GM10266 (cell line): ENCODE results near the gene MNAT1.
"Not testable (repeated sequence)": the region's sequence is repeated elsewhere in the genome, so short reads cannot be mapped to it uniquely, and the experiment has no call there.

Source experiments
- DNase-seq: peaks from one replicate; pipeline ENCODE4 v3.0.0; 2012; ENCODE audit errors: extremely low spot score
- TF ChIP-seq, protein P1 (sequence below): IDR thresholded peaks from 2 replicates; pipeline ENCODE4 v1.5.1; 2012; ENCODE audit warnings: mild to moderate bottlenecking, low read depth; ENCODE audit not compliant: control insufficient read depth, insufficient read depth; ENCODE audit errors: missing control alignments

The MNAT1 gene

DNA sequence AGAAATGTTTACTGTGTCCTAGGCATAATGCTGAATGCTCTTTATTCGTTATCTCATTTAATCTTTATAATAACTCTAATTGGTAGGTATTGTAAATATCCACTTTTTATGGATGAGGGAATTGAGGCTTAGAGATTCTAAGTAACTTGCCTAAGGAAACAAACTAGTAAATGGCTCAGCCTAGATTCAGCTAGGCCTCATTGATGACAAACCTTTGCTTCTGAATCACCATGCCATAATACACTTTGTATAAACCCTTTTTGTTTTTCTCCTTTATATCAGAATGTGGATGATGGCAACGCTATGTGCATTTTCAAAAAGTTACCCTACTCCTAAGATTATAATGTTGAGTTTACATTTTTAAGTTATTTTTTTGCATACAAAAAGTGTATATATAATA, 34.0 kb downstream of the MNAT1 start:
- no peak for DNase-seq
- TF ChIP-seq, protein P1, sequence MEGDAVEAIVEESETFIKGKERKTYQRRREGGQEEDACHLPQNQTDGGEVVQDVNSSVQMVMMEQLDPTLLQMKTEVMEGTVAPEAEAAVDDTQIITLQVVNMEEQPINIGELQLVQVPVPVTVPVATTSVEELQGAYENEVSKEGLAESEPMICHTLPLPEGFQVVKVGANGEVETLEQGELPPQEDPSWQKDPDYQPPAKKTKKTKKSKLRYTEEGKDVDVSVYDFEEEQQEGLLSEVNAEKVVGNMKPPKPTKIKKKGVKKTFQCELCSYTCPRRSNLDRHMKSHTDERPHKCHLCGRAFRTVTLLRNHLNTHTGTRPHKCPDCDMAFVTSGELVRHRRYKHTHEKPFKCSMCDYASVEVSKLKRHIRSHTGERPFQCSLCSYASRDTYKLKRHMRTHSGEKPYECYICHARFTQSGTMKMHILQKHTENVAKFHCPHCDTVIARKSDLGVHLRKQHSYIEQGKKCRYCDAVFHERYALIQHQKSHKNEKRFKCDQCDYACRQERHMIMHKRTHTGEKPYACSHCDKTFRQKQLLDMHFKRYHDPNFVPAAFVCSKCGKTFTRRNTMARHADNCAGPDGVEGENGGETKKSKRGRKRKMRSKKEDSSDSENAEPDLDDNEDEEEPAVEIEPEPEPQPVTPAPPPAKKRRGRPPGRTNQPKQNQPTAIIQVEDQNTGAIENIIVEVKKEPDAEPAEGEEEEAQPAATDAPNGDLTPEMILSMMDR, result no peak

DNA sequence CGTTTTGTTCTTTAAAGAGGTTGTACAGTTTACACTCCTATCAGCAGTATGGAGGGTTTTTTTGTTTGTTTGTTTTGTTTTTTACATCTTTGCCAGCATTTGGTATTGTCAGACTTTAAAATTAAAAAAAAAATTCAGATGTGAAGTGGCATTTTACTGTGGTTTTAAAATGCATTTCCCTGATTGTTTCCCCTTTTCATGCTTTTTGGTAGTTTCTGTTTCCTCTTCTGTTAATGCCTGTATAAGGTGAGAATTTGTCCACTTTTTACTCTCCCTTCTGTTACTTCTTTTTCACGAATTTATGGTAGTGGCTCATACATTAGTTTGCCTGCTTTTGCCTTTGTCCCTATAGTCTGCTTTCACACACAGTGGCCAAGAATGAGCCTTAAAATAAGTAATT, 36.6 kb downstream of the MNAT1 start:
- TF ChIP-seq, protein P1, result no peak
- no peak for DNase-seq

DNA sequence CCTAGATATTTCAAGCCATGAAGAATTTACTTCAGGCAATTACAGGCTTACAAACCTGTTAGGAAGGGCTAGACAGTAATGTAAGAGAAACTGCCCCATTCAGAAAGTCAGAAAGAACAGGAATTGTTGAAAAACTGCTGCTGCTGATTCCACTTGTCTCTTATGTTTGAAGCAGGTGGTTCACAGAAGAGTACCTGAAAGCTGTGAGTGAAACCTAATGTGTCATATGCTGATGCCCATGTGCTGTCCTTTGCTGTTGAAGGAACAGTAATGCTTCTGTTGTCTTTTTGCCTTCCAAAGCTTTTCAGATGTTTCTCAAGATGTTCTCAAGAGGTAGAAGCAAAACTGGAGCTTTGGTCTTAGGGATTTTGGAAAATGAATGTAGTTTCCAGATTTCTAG, 39.0 kb downstream of the MNAT1 start:
- TF ChIP-seq, protein P1, result no peak
- peak; percentile 9 for DNase-seq

DNA sequence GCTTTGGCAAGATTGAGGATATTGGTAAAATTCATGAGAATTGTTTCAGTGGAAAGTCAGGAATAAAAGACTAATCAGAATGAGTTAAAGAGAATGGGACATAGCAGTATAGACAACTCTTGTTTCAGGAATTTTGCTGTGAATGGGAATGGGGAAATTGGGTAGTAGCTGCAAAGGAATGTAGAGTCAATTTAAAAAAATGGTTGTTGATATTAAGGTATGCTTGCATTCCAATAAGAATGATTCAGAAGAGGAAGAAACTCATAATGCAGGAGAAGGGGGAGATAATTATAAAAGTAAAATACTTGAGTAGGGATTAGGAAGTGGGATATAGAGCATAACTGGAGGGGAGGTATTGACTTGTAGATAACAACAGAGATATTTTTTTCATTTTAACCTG, 40.7 kb downstream of the MNAT1 start:
- TF ChIP-seq, protein P1, result no peak
- DNase-seq, result no peak

DNA sequence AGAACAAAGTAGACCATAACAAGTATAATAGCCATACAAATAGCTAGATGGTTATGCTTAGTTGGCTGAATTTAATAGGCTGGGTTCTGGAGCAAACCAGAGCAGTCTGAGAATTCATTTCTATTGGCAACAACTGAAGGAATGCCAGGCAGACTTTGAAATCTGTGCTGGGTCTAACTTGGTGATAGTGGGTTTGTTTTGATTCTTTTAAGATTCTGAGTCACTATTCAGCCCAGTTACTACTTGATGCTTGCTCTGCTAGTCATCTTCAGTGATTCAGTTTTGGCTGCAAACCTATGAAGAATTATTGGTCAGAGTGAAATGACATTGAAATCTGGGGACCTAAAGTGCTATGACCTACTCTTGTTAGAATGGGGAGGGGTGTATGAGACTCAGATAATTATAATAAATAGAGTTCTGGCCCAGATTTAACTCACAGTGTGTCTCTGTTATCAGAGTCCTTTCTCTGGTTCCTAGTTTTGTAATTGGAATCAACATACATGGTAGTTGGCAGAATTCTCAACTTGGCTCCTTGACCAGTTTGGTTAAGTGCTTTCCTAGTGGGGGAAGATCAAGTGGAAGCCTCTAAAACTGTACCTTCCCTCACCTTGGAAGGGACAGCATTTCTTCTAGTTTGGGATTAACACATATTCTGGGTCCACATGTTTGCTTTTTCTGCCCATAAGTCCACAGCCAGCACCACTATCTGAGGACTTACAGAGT, 43.5 kb downstream of the MNAT1 start:
- no peak for DNase-seq
- TF ChIP-seq, protein P1, result no peak

DNA sequence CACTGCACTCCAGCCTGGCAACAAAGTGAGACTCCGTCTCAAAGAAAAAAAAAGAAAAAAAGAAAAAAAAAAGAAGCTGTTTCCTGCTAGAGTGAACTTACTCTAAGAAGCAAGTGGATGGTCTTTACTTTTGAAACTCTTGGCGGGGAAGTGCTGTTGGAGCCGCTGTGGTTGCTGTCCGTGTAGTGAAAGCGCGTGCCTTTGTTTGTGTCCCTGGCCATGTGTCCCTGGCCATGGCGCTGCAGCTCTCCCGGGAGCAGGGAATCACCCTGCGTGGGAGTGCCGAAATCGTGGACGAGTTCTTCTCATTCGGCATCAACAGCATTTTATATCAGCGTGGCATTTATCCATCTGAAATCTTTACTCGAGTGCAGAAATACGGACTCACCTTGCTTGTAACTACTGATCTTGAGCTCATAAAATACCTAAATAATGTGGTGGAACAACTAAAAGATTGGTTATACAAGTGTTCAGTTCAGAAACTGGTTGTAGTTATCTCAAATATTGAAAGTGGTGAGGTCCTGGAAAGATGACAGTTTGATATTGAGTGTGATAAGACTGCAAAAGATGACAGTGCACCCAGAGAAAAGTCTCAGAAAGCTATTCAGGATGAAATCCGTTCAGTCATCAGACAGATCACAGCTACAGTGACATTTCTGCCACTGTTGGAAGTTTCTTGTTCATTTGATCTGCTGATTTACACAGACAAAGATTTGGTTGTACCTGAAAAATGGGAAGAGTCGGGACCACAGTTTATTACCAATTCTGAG, 45.4 kb downstream of the MNAT1 start:
- DNase-seq, result not testable (repeated sequence)

DNA sequence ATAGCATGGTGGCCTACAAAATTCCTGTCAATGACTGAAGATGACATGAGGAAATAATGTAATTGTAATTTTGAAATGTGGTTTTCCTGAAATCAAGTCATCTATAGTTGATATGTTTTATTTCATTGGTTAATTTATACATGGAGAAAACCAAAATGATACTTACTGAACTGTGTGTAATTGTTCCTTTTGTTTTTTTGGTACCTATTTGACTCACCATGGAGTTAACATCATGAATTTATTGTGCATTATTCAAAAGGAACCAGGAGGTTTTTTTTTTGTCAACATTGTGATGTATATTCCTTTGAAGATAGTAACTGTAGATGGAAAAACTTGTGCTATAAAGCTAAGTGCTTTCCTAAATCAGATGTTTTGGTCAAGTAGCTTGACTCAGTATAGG, 46.0 kb downstream of the MNAT1 start:
- not testable (repeated sequence) for DNase-seq

DNA sequence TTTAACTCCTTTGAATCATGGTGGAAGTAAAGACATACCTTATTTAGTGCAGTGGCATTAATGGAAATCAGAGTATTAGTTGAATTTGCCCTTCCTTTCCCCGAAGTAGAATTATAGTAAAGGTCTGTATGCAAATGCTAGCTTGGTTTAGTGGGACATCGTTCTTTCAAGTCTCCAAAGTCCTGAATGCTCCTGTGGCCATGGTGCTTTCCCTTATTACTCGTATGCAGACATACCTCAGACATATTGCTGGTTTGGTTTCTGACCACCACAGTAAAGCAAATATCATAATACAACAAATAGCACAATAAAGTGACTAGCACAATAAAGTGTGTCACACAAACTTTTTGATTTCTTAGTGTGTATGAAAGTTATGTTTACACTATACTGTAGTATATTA, 52.3 kb downstream of the MNAT1 start:
- no peak for DNase-seq

More for the DNA sequence above, 52.3 kb downstream of the MNAT1 start:
- TF ChIP-seq, protein P1, result no peak
